GM19193 (cell line): ENCODE data around the gene RBM4.

Source experiments
- POLR2A ChIP-seq: IDR thresholded peaks from 4 replicates; pipeline ENCODE4 v1.6.1; 2011; ENCODE audit not compliant: insufficient read depth, insufficient read length; ENCODE audit errors: extremely low read depth

Gene RBM4

GRCh38 chr11:66689661-66690590 is 51.4 kb downstream of the RBM4 start:
- TF ChIP-seq POLR2A = no peak

DNA sequence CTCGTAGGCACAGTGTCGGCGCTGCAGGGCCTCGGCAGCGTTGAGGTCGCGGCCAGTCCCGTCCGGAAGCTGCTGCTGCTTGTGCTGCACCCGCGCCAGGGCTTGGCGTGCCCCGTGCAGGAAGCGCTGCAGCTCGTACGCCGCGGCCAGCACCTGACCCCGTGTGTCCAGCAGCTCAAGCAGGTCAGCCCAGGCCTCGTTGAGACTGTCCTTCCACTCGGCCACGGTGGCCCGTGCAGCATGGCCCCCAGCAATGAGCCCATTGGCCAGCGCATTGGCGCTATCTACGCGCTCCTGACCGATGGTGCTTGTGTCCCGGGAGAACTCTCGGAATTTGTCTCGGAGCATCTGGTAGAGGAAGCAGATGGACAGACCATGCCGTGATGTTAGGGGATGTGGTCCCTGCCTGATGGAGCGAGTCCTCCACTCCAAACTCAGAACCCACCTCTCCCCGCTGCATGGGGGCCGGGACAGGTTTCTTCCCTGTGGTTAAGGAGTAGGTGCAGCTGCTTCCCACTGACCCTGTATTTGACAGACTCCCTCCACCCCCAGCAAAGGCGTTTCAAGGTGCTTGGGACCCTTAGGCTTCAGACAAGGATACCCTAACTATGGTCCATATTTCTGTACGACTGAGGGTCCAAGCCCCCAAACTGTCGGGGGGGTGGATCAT is 52.9 kb downstream of the RBM4 start:
- no peak for TF ChIP-seq POLR2A

DNA sequence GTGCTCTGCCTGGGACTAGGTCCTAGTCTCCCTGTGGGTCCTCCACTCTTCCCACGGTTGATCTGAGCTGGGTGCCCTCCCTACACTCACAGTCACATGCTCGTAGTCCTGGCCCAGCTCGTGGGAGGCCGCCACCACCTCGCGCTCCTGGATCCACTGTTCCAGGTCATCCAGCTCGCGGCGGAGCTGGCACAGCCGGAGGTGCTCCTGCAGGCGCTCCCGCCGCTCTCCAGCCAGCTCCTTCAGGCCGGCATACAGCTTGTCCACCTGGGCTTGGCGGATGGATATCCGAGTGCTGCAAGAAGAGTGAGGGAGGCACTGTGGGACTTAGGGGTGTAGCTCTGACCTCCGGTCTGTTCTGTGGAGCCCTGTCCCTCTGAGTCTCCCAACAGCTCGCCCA is 53.9 kb downstream of the RBM4 start:
- no peak for TF ChIP-seq POLR2A

DNA sequence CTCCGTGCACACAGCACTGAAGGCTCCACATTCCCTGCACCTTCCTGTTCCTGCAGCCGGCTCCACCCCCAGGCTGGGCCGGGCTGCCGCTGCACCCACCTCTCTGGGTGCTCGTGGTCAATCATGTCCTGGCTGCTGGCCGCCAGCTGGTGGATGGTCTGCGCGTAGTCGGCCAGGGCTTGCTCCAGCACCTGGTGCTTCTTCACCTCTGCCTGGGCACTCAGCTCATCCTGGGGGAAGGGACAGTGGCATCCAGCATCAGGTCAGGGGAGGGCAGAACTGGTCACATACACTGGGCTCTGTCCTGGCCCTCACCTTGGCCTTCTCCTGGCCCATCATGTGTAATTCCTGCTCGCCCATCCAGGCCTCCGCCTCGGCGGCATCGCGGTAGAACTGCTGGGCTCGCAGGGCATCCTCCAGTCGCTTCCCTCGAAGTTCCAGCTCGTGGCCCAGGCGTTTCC is 54.4 kb downstream of the RBM4 start:
- TF ChIP-seq POLR2A = no peak

GRCh38 chr11:66693356-66694055 is 55.0 kb downstream of the RBM4 start:
- no peak for TF ChIP-seq POLR2A

DNA sequence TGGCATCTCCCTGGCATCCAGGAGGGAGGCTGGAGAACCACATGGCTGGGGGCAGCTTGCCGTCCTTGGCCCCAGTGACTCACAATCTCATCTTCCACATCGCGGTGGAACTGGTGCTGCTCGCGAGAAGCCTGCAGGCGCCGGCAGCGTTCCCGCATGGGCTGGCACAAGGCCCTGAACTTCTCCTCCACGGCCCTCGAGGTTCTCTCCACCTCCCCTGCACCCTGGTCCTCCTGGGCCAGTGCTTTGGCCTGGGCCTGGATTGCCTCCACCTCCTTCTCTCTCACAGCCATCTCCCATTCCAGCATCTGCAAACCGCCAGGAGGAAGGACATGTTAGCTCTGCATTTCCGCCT is 55.5 kb downstream of the RBM4 start:
- TF ChIP-seq POLR2A = no peak

GRCh38 chr11:66694732-66695207 is 56.3 kb downstream of the RBM4 start:
- no peak for TF ChIP-seq POLR2A
